HEK293 (cell line): ENCODE data around the gene LATS1.

Source experiments
- CTCF ChIA-PET: fragments of 350-600 bp; formaldehyde crosslinking; extraction: SDS; loops from one replicate; lab custom pipeline; 2021; ENCODE audit warnings: antibody characterized with exemption; lab: Yijun Ruan, JAX
- POLR2A ChIA-PET: fragments of 300-600 bp; formaldehyde crosslinking; extraction: SDS; loops from one replicate; lab custom pipeline; 2020; ENCODE audit warnings: antibody characterized with exemption, inconsistent platforms; lab: Yijun Ruan, JAX
- H3K27ac ChIP-seq: fragments of 200-500 bp; sonication (Bioruptor generic); 2 replicates; pipeline ENCODE4 v1.5.1; 2014; ENCODE audit warnings: low read depth, low read length, control low read depth, inconsistent platforms; ENCODE audit errors: extremely low read depth
- H3K36me3 ChIP-seq, 2 experiments: fragments of 200-500 bp in 1 of 2; sonication (Bioruptor generic) in 1 of 2; 1 replicate in 1 of 2; 2 replicates in 1 of 2; pipeline ENCODE4 v1.5.1; 2014 to 2017; ENCODE audit warnings: inconsistent platforms in 2 of 2, low read length in 2 of 2; ENCODE audit not compliant: control insufficient read depth in 2 of 2, insufficient read depth in 1 of 2
- H3K4me1 ChIP-seq: fragments of 200-500 bp; sonication (Bioruptor generic); 2 replicates; pipeline ENCODE4 v1.5.1; 2014; ENCODE audit warnings: mild to moderate bottlenecking, low read length, inconsistent platforms; ENCODE audit not compliant: control insufficient read depth, insufficient read depth
- H3K4me3 ChIP-seq: 2 replicates; pipeline ENCODE4 v1.5.1; 2011; ENCODE audit warnings: low read depth, mild to moderate bottlenecking, control low read depth, low read length, moderate library complexity
- H3K9me3 ChIP-seq: fragments of 200-500 bp; sonication (Bioruptor generic); 2 replicates; pipeline ENCODE4 v1.5.1; 2014; ENCODE audit warnings: low read depth, low read length, inconsistent platforms; ENCODE audit not compliant: control insufficient read depth, insufficient read depth
- IKZF3 ChIP-seq: fragments of 450-650 bp; IDR thresholded peaks from 2 replicates; pipeline ENCODE4 v1.5.0; 2018; ENCODE audit warnings: missing biosample characterization, mild to moderate bottlenecking, missing genetic modification characterization, moderate library complexity
- KLF8 ChIP-seq: fragments of 450-650 bp; formaldehyde crosslinking; IDR thresholded peaks from 2 replicates; pipeline ENCODE4 v1.5.1; 2016; ENCODE audit warnings: missing biosample characterization, missing genetic modification characterization
- PRDM1 ChIP-seq: fragments of 450-650 bp; formaldehyde crosslinking; IDR thresholded peaks from 2 replicates; pipeline ENCODE4; 2016; ENCODE audit warnings: missing biosample characterization, missing genetic modification characterization
- SCRT2 ChIP-seq: fragments of 450-650 bp; formaldehyde crosslinking; IDR thresholded peaks from 2 replicates; pipeline ENCODE4 v1.5.1; 2016; ENCODE audit warnings: missing biosample characterization, missing genetic modification characterization
- ZFP69B ChIP-seq: fragments of 450-650 bp; formaldehyde crosslinking; IDR thresholded peaks from 2 replicates; pipeline ENCODE4 v1.5.1; 2016; ENCODE audit warnings: missing biosample characterization, missing genetic modification characterization
- ZNF132 ChIP-seq: fragments of 450-650 bp; formaldehyde crosslinking; IDR thresholded peaks from 2 replicates; pipeline ENCODE4 v1.5.1; 2017; ENCODE audit warnings: missing biosample characterization, missing genetic modification characterization, borderline replicate concordance
- ZNF169 ChIP-seq: fragments of 450-650 bp; formaldehyde crosslinking; IDR thresholded peaks from 2 replicates; pipeline ENCODE4 v1.5.1; 2016; ENCODE audit warnings: missing biosample characterization, missing genetic modification characterization
- ZNF184 ChIP-seq: fragments of 450-650 bp; IDR thresholded peaks from 2 replicates; pipeline ENCODE4 v1.5.1; 2018; ENCODE audit warnings: missing biosample characterization, mild to moderate bottlenecking, missing genetic modification characterization
- ZNF214 ChIP-seq: fragments of 450-650 bp; formaldehyde crosslinking; IDR thresholded peaks from 2 replicates; pipeline ENCODE4 v1.5.1; 2017; ENCODE audit warnings: missing biosample characterization, mild to moderate bottlenecking, missing genetic modification characterization, borderline replicate concordance
- ZNF274 ChIP-seq, 2 experiments: fragments of 200-500 bp in 1 of 2; fragments of 450-650 bp in 1 of 2; sonication (Bioruptor generic) in 1 of 2; formaldehyde crosslinking in 1 of 2; IDR thresholded peaks; 2 replicates each; pipeline versions ENCODE4 v1.5.1 to v1.6.1; 2014 to 2016; ENCODE audit warnings: borderline replicate concordance in 1 of 2, inconsistent platforms in 1 of 2, low read length in 1 of 2, missing biosample characterization in 1 of 2, missing genetic modification characterization in 1 of 2
- ZNF324 ChIP-seq: fragments of 450-650 bp; formaldehyde crosslinking; IDR thresholded peaks from 2 replicates; pipeline ENCODE4 v1.5.1; 2016; ENCODE audit warnings: missing biosample characterization, missing genetic modification characterization
- ZNF335 ChIP-seq: fragments of 450-650 bp; formaldehyde crosslinking; conservative IDR thresholded peaks from 2 replicates; pipeline ENCODE4 v1.5.1; 2016; ENCODE audit warnings: missing biosample characterization, missing genetic modification characterization
- ZNF391 ChIP-seq: fragments of 450-650 bp; formaldehyde crosslinking; IDR thresholded peaks from 2 replicates; pipeline ENCODE4 v1.5.1; 2016; ENCODE audit warnings: low read depth, missing biosample characterization, missing genetic modification characterization, borderline replicate concordance
- ZNF473 ChIP-seq: fragments of 450-650 bp; formaldehyde crosslinking; IDR thresholded peaks from 2 replicates; pipeline ENCODE4 v1.5.1; 2017; ENCODE audit warnings: missing biosample characterization, missing genetic modification characterization
- ZNF501 ChIP-seq: fragments of 450-650 bp; formaldehyde crosslinking; IDR thresholded peaks from 2 replicates; pipeline ENCODE4 v1.5.1; 2016; ENCODE audit warnings: missing biosample characterization, missing genetic modification characterization
- ZNF529 ChIP-seq: fragments of 450-650 bp; formaldehyde crosslinking; IDR thresholded peaks from 2 replicates; pipeline ENCODE4 v1.5.1; 2017; ENCODE audit warnings: missing genetic modification characterization, missing biosample characterization; ENCODE audit not compliant: insufficient replicate concordance
- ZNF621 ChIP-seq: fragments of 450-650 bp; formaldehyde crosslinking; IDR thresholded peaks from 2 replicates; pipeline ENCODE4 v1.5.1; 2017; ENCODE audit warnings: missing biosample characterization, missing genetic modification characterization
- ZNF654 ChIP-seq: fragments of 450-650 bp; formaldehyde crosslinking; IDR thresholded peaks from 2 replicates; pipeline ENCODE4 v1.5.1; 2016; ENCODE audit warnings: low read depth, missing biosample characterization, missing genetic modification characterization
- ZNF677 ChIP-seq: fragments of 450-650 bp; IDR thresholded peaks from 2 replicates; pipeline ENCODE4 v1.5.0; 2018; ENCODE audit warnings: missing biosample characterization, mild to moderate bottlenecking, missing genetic modification characterization, moderate library complexity
- ZNF776 ChIP-seq: fragments of 450-650 bp; formaldehyde crosslinking; IDR thresholded peaks from 2 replicates; pipeline ENCODE4 v1.5.0; 2017; ENCODE audit warnings: missing biosample characterization, missing genetic modification characterization, borderline replicate concordance
- ZSCAN5A ChIP-seq: fragments of 450-650 bp; formaldehyde crosslinking; IDR thresholded peaks from 2 replicates; pipeline ENCODE4 v1.5.1; 2016; ENCODE audit warnings: missing biosample characterization, missing genetic modification characterization
- ZXDB ChIP-seq: fragments of 450-650 bp; formaldehyde crosslinking; IDR thresholded peaks from 2 replicates; pipeline ENCODE4 v1.5.1; 2016; ENCODE audit warnings: missing biosample characterization, missing genetic modification characterization
- TF ChIP-seq, protein P1 (sequence below): fragments of 450-650 bp; formaldehyde crosslinking; conservative IDR thresholded peaks from 2 replicates; pipeline ENCODE4 v1.5.1; 2016; ENCODE audit warnings: low read depth, missing biosample characterization, missing genetic modification characterization
- TF ChIP-seq, protein P2 (sequence below): IDR thresholded peaks from 2 replicates; pipeline ENCODE4 v1.6.1; 2011; ENCODE audit warnings: mild to moderate bottlenecking, low read depth, low read length, borderline replicate concordance

The LATS1 gene

GRCh38 chr6:149614337-149614736 lies 103.6 kb downstream of the LATS1 start:
- peaks cover 19 to 38% of the 10 kb centered on the region in 2 experiments; a peak in 2 of 3 replicates for H3K36me3 ChIP-seq
- CTCF ChIA-PET = no interaction called here

GRCh38 chr6:149608381-149608982 lies 109.4 kb downstream of the LATS1 start:
- Histone ChIP-seq H3K27ac (no peak overlapping the region), H3K36me3 (peaks cover 18 to 25% of the 10 kb centered on the region in 2 experiments), H3K4me3 (no peak overlapping the region), H3K9me3 (no peaks in the 10 kb centered on the region), H3K4me1 (no peaks in the 10 kb centered on the region)
- POLR2A ChIA-PET = interaction anchor here (0.5 to 0.6 kb wide), 2 partner anchors 11 to 37 kb away, joined by 3 read pairs; no protein-coding TSS in a partner anchor
- CTCF ChIA-PET = interaction anchor here (0.6 kb wide), 1 partner anchor 19 kb away, joined by 4 read pairs; no protein-coding TSS in a partner anchor
- no peak for TF ChIP-seq SCRT2 (tag by site-specific recombination)
- no peak for TF ChIP-seq ZNF132 (tag by site-specific recombination)
- TF ChIP-seq, protein P1, sequence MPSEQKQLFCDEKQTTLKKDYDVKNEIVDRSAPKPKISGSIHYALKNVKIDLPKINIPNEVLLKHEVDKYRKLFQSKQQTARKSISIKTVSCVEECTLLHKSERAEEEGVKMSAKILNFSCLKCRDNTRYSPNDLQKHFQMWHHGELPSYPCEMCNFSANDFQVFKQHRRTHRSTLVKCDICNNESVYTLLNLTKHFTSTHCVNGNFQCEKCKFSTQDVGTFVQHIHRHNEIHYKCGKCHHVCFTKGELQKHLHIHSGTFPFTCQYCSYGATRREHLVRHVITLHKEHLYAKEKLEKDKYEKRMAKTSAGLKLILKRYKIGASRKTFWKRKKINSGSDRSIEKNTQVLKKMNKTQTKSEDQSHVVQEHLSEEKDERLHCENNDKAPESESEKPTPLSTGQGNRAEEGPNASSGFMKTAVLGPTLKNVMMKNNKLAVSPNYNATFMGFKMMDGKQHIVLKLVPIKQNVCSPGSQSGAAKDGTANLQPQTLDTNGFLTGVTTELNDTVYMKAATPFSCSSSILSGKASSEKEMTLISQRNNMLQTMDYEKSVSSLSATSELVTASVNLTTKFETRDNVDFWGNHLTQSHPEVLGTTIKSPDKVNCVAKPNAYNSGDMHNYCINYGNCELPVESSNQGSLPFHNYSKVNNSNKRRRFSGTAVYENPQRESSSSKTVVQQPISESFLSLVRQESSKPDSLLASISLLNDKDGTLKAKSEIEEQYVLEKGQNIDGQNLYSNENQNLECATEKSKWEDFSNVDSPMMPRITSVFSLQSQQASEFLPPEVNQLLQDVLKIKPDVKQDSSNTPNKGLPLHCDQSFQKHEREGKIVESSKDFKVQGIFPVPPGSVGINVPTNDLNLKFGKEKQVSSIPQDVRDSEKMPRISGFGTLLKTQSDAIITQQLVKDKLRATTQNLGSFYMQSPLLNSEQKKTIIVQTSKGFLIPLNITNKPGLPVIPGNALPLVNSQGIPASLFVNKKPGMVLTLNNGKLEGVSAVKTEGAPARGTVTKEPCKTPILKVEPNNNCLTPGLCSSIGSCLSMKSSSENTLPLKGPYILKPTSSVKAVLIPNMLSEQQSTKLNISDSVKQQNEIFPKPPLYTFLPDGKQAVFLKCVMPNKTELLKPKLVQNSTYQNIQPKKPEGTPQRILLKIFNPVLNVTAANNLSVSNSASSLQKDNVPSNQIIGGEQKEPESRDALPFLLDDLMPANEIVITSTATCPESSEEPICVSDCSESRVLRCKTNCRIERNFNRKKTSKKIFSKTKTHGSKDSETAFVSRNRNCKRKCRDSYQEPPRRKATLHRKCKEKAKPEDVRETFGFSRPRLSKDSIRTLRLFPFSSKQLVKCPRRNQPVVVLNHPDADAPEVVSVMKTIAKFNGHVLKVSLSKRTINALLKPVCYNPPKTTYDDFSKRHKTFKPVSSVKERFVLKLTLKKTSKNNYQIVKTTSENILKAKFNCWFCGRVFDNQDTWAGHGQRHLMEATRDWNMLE = no peak
- TF ChIP-seq ZNF776 (tag by site-specific recombination) = no peak
- no peak for TF ChIP-seq ZNF169 (tag by site-specific recombination)
- no peak for TF ChIP-seq ZFP69B (tag by site-specific recombination)
- no peak for TF ChIP-seq ZXDB
- TF ChIP-seq ZNF473 (tag by site-specific recombination) = no peak
- TF ChIP-seq ZNF214 = no peak
- TF ChIP-seq KLF8 (tag by site-specific recombination) = no peak
- no peak for TF ChIP-seq ZNF677 (tag by site-specific recombination)
- TF ChIP-seq ZNF621 (tag by site-specific recombination) = no peak
- no peak for TF ChIP-seq ZNF184 (tag by site-specific recombination)
- no peak for TF ChIP-seq IKZF3 (tag by site-specific recombination)

More at GRCh38 chr6:149614337-149614736, 103.6 kb downstream of the LATS1 start:
- Histone ChIP-seq H3K4me3 (no peak overlapping the region), H3K27ac (no peak overlapping the region), H3K9me3 (no peaks in the 10 kb centered on the region; the same call in 1 of the 2 replicates), H3K4me1 (no peaks in the 10 kb centered on the region)
- POLR2A ChIA-PET = no interaction called here
- TF ChIP-seq ZNF391 (no peak), ZNF324 (tag by site-specific recombination) (no peak), ZNF529 (tag by site-specific recombination) (no peak), ZFP69B (tag by site-specific recombination) (no peak), ZNF335 (tag by site-specific recombination) (no peak), ZNF274 (IDR thresholded peaks at IDR 0.05; ENCODE audit: low read length) (no peak), ZNF274 (tag by site-specific recombination; IDR thresholded peaks at IDR 0.05; ENCODE audit: borderline replicate concordance) (no peak), ZNF501 (tag by site-specific recombination) (no peak), ZSCAN5A (tag by site-specific recombination) (no peak), ZNF654 (tag by site-specific recombination) (no peak), PRDM1 (tag by site-specific recombination) (no peak)
- TF ChIP-seq, protein P2, sequence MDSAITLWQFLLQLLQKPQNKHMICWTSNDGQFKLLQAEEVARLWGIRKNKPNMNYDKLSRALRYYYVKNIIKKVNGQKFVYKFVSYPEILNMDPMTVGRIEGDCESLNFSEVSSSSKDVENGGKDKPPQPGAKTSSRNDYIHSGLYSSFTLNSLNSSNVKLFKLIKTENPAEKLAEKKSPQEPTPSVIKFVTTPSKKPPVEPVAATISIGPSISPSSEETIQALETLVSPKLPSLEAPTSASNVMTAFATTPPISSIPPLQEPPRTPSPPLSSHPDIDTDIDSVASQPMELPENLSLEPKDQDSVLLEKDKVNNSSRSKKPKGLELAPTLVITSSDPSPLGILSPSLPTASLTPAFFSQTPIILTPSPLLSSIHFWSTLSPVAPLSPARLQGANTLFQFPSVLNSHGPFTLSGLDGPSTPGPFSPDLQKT = no peak
